OCI-LY7 (cell line): ENCODE data around the gene OR51D1.

Source experiments
- CTCF ChIP-seq: fragments of 200-600 bp; sonication (generic); conservative IDR thresholded peaks from 2 replicates; pipeline ENCODE4 v1.5.1; 2014; ENCODE audit warnings: mild to moderate bottlenecking, antibody characterized with exemption, low read length, moderate library complexity, mixed read lengths
- EZH2phosphoT487 ChIP-seq: fragments of 200-600 bp; sonication (generic); IDR thresholded peaks from 2 replicates; pipeline ENCODE4 v1.6.1; 2018; ENCODE audit warnings: low read depth, borderline replicate concordance, mild to moderate bottlenecking, mixed run types, antibody characterized with exemption, low read length, moderate library complexity, mixed read lengths

GRCh38 chr11:4607781-4608666 is 29.3 kb upstream of the OR51D1 start, which contains the start of gene TRIM68:
- TF ChIP-seq CTCF (no peak), EZH2phosphoT487 (no peak)
